GM21528 (cell line): ENCODE results near the gene PLEKHF1.
A peak's percentile ranks its signal among the peaks of the same experiment; 100 is the strongest.
"Not testable (repeated sequence)": the region's sequence is repeated elsewhere in the genome, so short reads cannot be mapped to it uniquely, and the experiment has no call there.

Source experiments
- ATAC-seq: cut with Tn5 transposase; IDR thresholded peaks from one replicate; pipeline ENCODE4 v1.9.1; 2021; ENCODE audit warnings: mild to moderate bottlenecking, moderate library complexity; ENCODE audit not compliant: unreplicated experiment, low FRiP score

PLEKHF1 gene

GRCh38 chr19:29697523-29698261 lies 32.4 kb downstream of the PLEKHF1 start:
- ATAC-seq: no peak

- no peak for ATAC-seq
Measured at GRCh38 chr19:29699861-29700260, 34.6 kb downstream of the PLEKHF1 start.

- ATAC-seq: no peak
Measured at GRCh38 chr19:29700498-29700897, 35.2 kb downstream of the PLEKHF1 start.

- no peak for ATAC-seq
Measured at GRCh38 chr19:29702161-29702962, 37.1 kb downstream of the PLEKHF1 start.

- no peak for ATAC-seq
Measured at GRCh38 chr19:29702963-29703320, 37.7 kb downstream of the PLEKHF1 start.

- ATAC-seq: no peak
Measured at GRCh38 chr19:29704562-29705558, 39.6 kb downstream of the PLEKHF1 start.

GRCh38 chr19:29705706-29706105 lies 40.4 kb downstream of the PLEKHF1 start:
- no peak for ATAC-seq

- ATAC-seq: no peak
Measured at GRCh38 chr19:29706635-29707034, 41.4 kb downstream of the PLEKHF1 start.

- no peak for ATAC-seq
Measured at GRCh38 chr19:29708554-29709439, 43.5 kb downstream of the PLEKHF1 start.

GRCh38 chr19:29709440-29709798 lies 44.2 kb downstream of the PLEKHF1 start:
- ATAC-seq: not testable (repeated sequence)

GRCh38 chr19:29711584-29712132 lies 46.4 kb downstream of the PLEKHF1 start:
- ATAC-seq: no peak

GRCh38 chr19:29712744-29713516 lies 47.7 kb downstream of the PLEKHF1 start:
- ATAC-seq: no peak

- ATAC-seq: peak; percentile 10
Measured at GRCh38 chr19:29714371-29714952, 49.2 kb downstream of the PLEKHF1 start.

GRCh38 chr19:29714953-29715700 lies 49.9 kb downstream of the PLEKHF1 start, which contains the start of gene C19orf12:
C19orf12 (minus strand) TSS chr19:29715261; CDS start chr19:29708413, 6,848 bp downstream.
- peak; percentile 70 for ATAC-seq

GRCh38 chr19:29715701-29716581 lies 50.7 kb downstream of the PLEKHF1 start:
- peak; percentile 10 for ATAC-seq

GRCh38 chr19:29717051-29717450 lies 51.8 kb downstream of the PLEKHF1 start:
- ATAC-seq: no peak
